Measurements from ENCODE around the gene OSBPL3. TPM values are rescaled to one million over a fixed set of nuclear protein-coding genes. Genes with fewer than 3 reads are reported as not detected.

Gene OSBPL3
- total RNA-seq, 1 donor, result 30.8 TPM

DNA sequence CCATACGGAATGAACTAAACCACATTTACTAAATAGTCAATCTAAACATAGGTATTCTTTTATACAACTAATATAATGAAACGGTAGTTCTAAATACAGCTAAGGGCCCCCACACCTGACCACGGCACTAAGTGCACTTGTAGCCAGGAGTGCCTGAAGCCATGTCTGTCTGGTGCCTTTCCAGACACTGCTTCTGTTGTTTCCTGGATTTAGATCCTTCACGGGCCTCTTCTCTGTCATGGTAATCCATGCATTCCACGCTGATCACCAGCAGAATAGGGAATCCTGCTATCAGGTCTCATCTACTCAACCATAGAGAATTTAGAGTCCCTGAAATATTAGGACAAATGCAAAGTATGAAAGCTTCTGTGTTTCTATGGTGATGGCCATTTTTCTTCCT, 37.8 kb downstream of the OSBPL3 start:
- TF ChIP-seq, protein P1, sequence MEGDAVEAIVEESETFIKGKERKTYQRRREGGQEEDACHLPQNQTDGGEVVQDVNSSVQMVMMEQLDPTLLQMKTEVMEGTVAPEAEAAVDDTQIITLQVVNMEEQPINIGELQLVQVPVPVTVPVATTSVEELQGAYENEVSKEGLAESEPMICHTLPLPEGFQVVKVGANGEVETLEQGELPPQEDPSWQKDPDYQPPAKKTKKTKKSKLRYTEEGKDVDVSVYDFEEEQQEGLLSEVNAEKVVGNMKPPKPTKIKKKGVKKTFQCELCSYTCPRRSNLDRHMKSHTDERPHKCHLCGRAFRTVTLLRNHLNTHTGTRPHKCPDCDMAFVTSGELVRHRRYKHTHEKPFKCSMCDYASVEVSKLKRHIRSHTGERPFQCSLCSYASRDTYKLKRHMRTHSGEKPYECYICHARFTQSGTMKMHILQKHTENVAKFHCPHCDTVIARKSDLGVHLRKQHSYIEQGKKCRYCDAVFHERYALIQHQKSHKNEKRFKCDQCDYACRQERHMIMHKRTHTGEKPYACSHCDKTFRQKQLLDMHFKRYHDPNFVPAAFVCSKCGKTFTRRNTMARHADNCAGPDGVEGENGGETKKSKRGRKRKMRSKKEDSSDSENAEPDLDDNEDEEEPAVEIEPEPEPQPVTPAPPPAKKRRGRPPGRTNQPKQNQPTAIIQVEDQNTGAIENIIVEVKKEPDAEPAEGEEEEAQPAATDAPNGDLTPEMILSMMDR (IDR thresholded peaks at IDR 0.05; ENCODE audit: extremely low read depth, low read depth, low read length), result no peak
- Histone ChIP-seq H3K27me3 (ENCODE audit: insufficient read depth, low read length) (no peaks in the 10 kb centered on the region), H4K20me1 (ENCODE audit: insufficient read depth, low read length) (peaks cover 3% of the 10 kb centered on the region), H3K36me3 (ENCODE audit: insufficient read depth, low read length) (no peaks in the 10 kb centered on the region), H3K27ac (ENCODE audit: low read depth, low read length) (no peak overlapping the region), H3K4me2 (ENCODE audit: insufficient read depth, low read length) (no peak overlapping the region), H3K79me2 (ENCODE audit: insufficient read depth, low read length) (peaks cover 95% of the 10 kb centered on the region), H2AFZ (ENCODE audit: low read length) (no peak overlapping the region), H3K4me3 (ENCODE audit: insufficient read depth, low read length) (no peak overlapping the region), H3K4me1 (ENCODE audit: insufficient read depth, low read length) (no peaks in the 10 kb centered on the region), H3K9me3 (ENCODE audit: low read depth, low read length) (no peaks in the 10 kb centered on the region)
- DNase-seq (ENCODE audit: insufficient read length, low spot score, missing footprints), result no peak

DNA sequence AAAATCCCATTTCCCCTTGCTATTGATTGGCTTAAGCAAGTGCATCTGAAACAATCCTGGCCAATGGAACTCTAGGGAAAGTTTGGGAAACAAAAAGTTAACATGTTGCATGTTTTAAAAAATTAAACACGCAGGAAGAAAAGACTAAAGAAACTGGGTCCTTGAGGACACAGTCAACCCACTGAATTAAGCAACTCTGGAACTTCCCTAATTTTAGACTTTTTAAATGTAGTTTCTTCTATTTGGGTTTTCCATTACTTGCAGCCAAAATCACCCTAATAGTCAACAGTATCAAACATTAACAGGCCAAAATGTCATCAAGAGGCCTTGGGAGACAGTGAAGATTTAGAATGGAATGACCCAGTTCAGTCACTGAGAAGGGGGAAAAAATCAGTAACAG, 40.6 kb downstream of the OSBPL3 start:
- TF ChIP-seq, protein P1 (IDR thresholded peaks at IDR 0.05; ENCODE audit: extremely low read depth, low read depth, low read length), result no peak
- Histone ChIP-seq H3K79me2 (ENCODE audit: insufficient read depth, low read length) (peaks cover 93% of the 10 kb centered on the region), H4K20me1 (ENCODE audit: insufficient read depth, low read length) (peaks cover 3% of the 10 kb centered on the region), H3K9me3 (ENCODE audit: low read depth, low read length) (no peaks in the 10 kb centered on the region), H2AFZ (ENCODE audit: low read length) (no peak overlapping the region), H3K4me2 (ENCODE audit: insufficient read depth, low read length) (no peak overlapping the region), H3K36me3 (ENCODE audit: insufficient read depth, low read length) (no peaks in the 10 kb centered on the region), H3K4me1 (ENCODE audit: insufficient read depth, low read length) (peaks cover 8% of the 10 kb centered on the region), H3K4me3 (ENCODE audit: insufficient read depth, low read length) (no peak overlapping the region), H3K27ac (ENCODE audit: low read depth, low read length) (no peak overlapping the region), H3K27me3 (ENCODE audit: insufficient read depth, low read length) (no peaks in the 10 kb centered on the region)
- no peak for DNase-seq (ENCODE audit: insufficient read length, low spot score, missing footprints)

DNA sequence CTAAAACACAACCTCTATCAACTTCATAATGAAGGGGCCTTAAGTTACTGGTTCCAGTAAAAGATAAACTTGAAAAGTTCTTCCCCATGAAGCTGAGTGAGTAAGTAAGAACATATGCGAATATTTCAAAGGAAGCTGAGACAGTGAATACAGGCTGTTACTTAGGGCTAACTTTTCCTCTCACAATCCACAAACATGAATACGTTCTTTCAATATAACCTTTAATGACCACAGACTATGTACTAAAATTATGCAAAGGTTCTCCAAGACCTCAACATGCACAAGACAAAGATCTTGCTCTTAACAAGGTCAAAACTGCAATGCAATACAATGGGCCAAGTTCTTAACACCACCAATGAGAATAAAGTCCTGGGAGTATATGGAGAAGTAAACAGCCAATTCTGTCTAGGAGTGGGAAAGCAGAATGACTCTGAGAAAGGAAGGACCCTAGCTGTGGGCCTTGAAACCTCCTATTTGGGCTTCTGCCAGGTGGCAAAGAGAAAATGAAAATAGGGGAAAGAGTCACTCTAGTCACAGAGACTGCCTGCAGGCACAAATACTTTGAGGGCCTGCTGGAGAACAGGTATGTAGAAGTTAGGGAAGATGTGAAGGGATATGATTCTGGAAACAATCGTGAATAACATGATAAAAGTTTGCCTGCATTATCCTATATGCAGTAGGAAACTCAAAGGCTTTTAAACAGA, 43.7 kb downstream of the OSBPL3 start:
- peaks cover 8% of the 10 kb centered on the region for H3K4me1 ChIP-seq (ENCODE audit: insufficient read depth, low read length)
- no peaks in the 10 kb centered on the region for H3K9me3 ChIP-seq (ENCODE audit: low read depth, low read length)
- H3K27ac ChIP-seq (ENCODE audit: low read depth, low read length), result peak overlapping the region; percentile 47
- H3K27me3 ChIP-seq (ENCODE audit: insufficient read depth, low read length), result no peaks in the 10 kb centered on the region
- H4K20me1 ChIP-seq (ENCODE audit: insufficient read depth, low read length), result no peaks in the 10 kb centered on the region
- peak overlapping the region; percentile 51 for H3K4me2 ChIP-seq (ENCODE audit: insufficient read depth, low read length)
- TF ChIP-seq, protein P1 (IDR thresholded peaks at IDR 0.05; ENCODE audit: extremely low read depth, low read depth, low read length), result no peak
- peaks cover 96% of the 10 kb centered on the region for H3K79me2 ChIP-seq (ENCODE audit: insufficient read depth, low read length)
- no peak for DNase-seq (ENCODE audit: insufficient read length, low spot score, missing footprints)
- H3K4me3 ChIP-seq (ENCODE audit: insufficient read depth, low read length), result no peak overlapping the region
- no peak overlapping the region for H2AFZ ChIP-seq (ENCODE audit: low read length)
- no peaks in the 10 kb centered on the region for H3K36me3 ChIP-seq (ENCODE audit: insufficient read depth, low read length)

DNA sequence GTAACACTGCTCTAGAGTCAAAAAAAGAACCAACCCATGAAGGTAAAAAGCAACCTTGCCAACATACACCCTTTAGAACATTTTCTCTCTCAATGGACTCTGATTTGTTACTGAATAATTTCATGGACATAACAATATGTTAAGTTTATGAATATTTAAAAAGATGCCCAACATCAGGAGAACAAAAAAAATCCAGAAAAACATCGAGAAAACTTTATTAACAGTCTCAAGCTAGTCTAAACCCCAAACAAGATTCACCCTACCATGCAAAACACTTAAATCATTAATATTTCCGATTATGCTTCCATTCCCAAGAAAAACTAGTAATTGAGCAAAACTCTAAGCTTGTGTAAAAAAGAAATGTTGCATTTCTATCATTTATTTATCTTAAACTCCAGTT, 46.7 kb downstream of the OSBPL3 start:
- Histone ChIP-seq H3K27me3 (ENCODE audit: insufficient read depth, low read length) (no peaks in the 10 kb centered on the region), H3K4me3 (ENCODE audit: insufficient read depth, low read length) (no peak overlapping the region), H3K9me3 (ENCODE audit: low read depth, low read length) (no peaks in the 10 kb centered on the region), H3K36me3 (ENCODE audit: insufficient read depth, low read length) (no peaks in the 10 kb centered on the region), H3K4me2 (ENCODE audit: insufficient read depth, low read length) (no peak overlapping the region), H3K4me1 (ENCODE audit: insufficient read depth, low read length) (peaks cover 12% of the 10 kb centered on the region), H4K20me1 (ENCODE audit: insufficient read depth, low read length) (no peaks in the 10 kb centered on the region), H3K79me2 (ENCODE audit: insufficient read depth, low read length) (peaks cover 97% of the 10 kb centered on the region), H3K27ac (ENCODE audit: low read depth, low read length) (no peak overlapping the region), H2AFZ (ENCODE audit: low read length) (no peak overlapping the region)
- TF ChIP-seq, protein P1 (IDR thresholded peaks at IDR 0.05; ENCODE audit: extremely low read depth, low read depth, low read length), result no peak
- no peak for DNase-seq (ENCODE audit: insufficient read length, low spot score, missing footprints)
